GM18519 (cell line): ENCODE measurements around the gene GPD1L.
"Not testable (repeated sequence)": the region's sequence is repeated elsewhere in the genome, so short reads cannot be mapped to it uniquely, and the experiment has no call there.

Experiments used
- ATAC-seq: cut with Tn5 transposase; IDR thresholded peaks from one replicate; pipeline ENCODE4 v1.9.1; 2021; ENCODE audit warnings: mild to moderate bottlenecking, moderate library complexity; ENCODE audit not compliant: unreplicated experiment, low FRiP score

Gene GPD1L

DNA sequence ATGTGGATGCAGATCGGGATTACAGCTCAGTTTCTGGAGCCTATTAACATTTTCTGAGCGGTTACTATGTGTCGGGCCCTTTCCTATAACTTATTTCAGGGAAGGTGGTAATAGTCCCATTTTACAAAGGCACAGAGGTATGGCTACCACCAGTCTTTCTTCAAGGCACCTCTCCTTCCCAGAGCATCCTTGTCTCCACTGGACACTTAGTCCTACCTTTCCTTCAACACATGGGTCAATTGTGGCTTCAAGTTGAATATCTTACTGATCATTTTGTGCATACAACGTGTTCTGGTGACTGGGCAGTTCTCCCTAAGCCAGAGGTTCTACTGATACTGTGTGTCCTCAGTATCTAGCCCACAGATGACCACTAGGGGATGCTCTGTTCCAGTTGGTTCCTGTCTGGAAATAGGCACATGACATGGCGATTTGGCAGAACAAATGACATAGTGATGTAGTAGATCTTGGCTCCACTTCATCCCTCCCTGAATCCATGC lies 71.3 kb downstream of the GPD1L start:
- no peak for ATAC-seq

DNA sequence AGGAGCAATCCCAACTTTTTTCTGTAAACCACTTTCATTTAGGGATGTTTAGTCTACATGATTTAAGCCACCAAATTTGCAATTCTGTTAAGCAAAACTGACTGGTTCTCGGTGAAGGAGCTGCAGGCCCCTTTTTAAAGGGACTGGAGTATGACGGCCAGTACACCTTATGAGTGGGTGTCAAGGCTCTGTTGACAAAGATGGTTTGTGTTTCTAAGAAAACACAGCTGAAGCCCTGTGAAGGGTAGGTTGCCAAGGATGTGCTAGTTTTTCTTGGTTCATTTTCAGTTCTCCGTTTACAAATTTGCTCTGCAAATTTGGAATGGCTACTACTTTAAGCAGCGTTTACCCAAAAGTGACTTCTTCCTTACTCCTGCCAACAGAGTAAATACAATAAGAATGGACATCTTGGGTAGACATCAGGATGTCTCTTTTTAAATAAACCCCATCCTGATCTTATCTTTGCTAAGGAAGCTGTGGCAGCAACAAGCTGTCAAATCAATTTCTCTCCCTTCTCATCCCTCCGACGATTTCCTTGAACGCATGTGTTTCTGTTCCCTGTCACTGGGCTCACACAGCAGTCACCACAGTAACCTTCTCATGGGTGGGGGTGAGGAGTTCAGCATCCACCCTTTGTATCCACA lies 73.8 kb downstream of the GPD1L start:
- no peak for ATAC-seq

DNA sequence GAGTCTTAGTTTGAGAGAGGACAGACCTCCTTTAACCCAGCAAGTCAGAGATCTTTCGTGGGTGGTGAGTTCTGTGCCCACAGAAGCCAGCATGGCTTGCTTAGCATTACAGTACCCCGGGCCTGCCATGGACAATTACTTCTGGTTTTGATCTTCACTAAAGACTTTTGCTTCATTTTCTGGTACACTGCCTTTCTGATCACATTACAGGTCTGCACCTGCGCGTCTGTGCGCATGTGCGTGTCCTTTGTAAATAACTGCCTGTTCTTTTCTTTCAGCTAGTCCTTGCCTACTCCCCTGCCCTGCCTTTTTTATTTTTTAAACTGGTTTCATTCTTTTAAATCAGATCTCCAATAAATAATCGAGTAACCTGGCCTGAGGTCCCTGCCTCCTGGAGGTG lies 74.9 kb downstream of the GPD1L start:
- ATAC-seq, result no peak

DNA sequence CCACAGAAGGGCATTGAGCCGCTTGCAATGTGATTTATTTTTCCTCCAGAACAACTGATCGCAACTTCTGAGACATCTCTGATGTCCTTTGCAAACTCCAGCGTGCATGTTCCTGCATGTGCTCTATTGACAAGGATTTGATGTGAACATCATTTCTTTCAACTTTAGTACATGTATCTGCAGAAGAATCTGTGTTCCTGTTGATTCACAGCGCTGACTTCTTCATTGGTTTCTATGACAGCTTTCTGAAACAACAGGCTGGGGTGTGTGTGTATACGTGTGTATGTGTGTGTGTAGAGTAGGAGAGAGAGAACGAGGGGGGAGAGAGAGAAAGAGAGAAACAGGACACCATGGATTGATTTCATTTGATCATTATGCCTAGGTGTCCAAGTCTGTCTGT lies 75.4 kb downstream of the GPD1L start:
- ATAC-seq, result no peak

DNA sequence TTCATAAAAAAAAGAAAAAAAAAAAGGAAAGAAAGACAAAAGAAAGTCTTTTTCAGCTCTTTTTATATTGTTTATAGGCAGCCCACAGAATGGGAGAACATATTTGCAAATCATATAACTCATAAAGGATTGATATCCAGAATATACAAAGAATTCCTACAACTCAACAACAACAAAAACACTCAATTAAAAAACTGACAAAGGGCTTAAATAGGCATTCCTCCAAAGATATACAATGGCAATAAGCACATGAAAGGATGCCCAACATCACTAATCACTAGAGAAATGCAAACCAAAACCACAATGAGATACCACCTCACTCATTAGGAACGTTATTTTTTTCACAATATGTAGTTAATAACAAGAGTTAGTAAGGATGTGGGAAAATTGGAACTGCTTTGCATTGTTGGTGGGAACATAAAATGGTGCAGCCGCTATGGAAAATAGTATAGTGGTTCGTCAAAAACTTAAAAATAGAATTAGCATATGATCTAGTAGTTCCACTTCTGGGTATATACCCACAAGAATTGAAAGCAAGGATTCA lies 77.8 kb downstream of the GPD1L start:
- ATAC-seq, result no peak

DNA sequence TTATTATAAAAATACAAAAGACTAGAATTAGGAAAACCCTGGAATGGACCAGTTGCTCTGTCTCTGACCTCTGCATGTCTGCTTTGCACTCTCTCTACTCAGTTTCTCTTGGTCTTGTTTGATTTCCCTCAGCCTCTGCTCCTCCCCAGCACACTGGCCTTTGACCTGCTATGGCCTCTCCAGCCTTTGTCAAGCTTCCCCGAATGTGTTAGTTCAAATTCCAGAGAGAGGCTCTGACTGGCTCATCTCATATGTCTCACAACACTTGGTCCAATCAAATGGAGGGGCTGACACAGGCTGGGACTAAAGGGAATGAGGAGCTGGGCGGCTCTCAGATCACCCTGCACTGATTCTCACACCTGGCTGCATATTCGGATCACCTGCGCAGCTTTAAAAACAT lies 79.7 kb downstream of the GPD1L start:
- no peak for ATAC-seq

DNA sequence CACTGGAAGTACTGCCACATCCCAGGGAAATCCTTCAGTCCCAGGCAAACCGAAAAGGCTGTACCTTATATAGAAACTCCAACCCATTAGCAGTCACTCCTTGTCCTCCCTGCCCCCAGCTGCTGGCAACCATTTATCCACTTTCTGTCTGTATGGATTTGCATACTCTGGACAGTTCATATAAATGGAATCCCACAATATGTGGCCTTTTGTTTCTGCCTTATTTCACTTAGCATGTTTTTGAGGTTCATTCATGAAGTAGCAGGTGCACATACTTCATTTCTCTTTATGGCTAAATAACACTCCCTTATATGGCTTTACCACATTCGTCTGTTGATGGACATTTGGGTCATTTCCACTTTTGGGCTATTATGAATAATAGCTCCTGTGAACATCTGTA lies 80.5 kb downstream of the GPD1L start:
- ATAC-seq, result no peak

DNA sequence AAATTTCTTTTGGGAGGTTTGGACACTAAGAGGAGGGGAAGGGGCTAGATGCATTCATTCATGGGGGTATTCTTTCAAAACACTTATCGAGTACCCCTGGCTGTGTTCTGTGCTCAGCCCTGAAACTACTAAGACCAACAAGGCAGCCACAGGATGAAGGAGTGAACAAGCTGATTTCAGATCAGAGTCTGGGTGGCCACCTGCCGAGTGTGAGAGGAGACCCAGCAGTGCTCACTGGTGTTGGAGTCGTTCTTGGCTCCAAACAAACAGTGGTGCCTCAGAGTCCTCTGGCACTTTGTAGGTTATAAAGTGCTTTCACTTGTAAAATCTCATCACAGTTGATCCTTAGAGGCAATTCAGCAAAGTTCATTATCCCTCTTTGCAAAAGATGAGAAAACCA lies 83.3 kb downstream of the GPD1L start:
- no peak for ATAC-seq

DNA sequence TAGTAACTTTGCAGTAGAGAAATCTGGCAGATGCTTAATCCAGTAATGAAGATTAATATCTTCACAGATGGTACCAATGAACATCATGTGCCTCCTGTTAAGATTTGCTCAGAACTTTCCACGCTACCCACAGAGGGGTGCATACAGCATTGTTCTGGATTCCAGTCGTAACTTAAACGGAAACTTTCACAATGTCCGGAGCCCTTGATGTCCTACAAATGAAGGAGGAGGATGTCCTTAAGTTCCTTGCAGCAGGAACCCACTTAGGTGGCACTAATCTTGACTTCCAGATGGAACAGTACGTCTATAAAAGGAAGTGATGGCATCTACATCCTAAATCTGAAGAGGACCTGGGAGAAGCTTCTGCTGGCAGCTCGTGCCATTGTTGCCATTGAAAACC lies 84.1 kb downstream of the GPD1L start:
- ATAC-seq, result not testable (repeated sequence)

DNA sequence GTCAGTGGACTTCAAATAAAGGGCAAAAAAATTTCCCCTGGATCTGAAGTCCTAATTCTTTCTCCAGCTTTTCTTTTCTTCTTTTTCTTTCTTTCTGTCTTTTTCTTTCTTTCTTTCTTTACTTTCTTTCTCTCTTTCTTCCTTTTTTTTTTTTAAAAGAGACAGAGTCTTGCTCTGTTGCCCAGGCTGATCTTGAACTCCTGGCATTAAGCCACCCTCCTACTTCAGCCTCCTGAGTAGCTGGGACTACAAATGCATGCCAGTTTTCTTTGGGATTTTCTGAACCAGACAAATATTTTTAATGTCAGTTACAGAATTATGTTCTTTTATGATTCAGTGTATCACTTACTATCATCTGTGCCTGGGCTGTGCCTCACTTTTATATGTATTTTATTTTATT lies 86.7 kb downstream of the GPD1L start:
- ATAC-seq, result no peak

DNA sequence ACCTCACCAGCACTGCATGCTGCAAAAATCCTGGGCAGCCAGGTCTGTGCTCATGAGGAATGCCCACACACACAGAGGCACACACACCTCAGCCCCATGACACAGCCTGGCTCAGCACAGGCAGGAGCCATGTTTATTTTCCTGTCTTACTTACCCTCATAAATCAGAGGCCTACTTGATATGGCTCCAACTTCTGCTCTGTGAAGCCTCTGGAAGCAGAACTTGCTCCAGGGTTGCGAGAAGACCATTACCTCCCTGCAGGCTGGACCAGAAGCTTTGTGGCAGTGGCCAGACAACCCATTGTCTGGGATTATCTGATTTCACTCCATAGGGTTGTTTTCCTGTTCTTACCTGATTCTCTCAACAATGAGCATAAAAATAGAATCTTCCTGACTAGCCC lies 88.2 kb downstream of the GPD1L start:
- ATAC-seq, result no peak

DNA sequence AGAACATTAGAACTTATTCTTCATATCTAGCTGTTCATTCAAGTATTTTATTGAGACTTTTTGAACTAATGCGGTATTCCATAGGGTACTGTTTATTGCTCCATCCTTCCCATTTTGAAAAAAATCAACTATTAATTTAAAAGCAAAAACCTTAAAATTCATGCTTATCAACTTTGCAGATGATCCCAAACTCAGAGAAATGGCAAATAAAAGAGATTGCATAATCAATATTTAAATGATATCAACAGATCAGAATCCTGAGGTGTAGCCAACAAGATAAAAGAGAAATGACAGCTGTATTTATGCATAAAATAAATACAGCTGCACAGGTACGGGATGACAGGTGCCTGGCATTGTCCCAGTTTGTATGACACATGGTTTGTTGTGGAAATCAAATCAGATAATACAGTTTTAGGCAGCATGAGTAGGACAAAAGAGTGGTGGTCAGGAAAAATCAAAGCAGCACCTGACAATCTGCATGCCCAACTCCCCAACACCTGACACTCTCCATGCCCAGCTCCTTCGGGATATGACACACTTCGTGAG lies 89.6 kb downstream of the GPD1L start:
- ATAC-seq, result no peak

DNA sequence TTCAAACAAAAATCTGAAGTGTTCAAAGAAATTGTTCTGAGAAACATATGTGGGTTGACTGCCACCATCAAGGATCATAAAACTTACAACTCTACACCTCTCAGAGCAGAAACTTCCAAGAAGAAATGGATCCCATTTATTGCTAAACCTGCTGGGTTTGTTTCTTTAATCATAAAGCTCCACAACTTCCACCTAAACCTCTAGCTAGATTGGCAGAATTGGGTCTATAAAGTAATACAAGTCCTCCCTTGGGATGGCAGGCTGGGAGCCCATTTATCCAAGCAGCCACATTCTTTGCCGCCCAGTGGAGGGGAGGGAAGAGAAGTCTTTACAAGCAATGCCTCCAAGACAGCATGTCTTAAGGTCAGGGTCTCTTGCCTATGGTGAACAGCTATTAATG lies 91.6 kb downstream of the GPD1L start:
- ATAC-seq, result no peak

DNA sequence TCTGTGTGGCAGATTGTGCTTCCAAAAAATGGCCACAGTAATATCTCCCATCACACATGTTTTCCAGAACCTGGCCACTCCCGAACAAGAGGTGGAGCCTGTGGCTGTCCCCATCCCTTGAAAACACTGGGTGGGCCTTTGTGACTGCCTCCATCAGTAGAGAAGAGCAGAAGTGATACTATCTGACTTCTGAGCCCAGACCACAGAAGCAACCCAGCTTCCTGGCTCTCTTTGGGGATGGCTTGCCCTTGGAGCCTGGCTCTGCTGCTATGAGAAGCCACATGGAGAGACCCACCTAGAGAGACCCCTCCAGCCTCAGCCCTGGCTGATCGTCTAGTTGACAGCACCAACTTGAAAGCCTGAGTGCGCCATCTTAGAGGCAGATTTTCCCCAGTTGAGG lies 92.3 kb downstream of the GPD1L start:
- ATAC-seq, result no peak

DNA sequence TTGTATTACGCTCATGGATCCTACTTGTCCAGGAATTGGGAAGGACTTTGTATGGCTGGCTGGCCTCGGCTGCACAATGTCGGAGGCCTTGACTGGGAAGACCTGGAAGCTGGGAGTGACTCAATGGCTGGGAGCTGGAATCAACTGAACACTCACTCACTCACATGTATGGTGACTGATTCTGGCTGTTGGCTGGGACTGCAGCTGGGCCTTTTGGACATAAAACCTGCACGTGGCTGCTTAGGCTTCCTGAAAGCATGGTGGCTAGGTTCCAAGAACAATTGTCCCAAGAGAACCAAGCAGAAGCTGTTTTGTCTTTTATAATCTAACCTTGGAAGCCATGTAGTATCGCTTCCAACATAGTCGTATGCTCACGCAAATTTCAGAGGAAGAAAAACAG lies 94.1 kb downstream of the GPD1L start:
- ATAC-seq, result no peak

DNA sequence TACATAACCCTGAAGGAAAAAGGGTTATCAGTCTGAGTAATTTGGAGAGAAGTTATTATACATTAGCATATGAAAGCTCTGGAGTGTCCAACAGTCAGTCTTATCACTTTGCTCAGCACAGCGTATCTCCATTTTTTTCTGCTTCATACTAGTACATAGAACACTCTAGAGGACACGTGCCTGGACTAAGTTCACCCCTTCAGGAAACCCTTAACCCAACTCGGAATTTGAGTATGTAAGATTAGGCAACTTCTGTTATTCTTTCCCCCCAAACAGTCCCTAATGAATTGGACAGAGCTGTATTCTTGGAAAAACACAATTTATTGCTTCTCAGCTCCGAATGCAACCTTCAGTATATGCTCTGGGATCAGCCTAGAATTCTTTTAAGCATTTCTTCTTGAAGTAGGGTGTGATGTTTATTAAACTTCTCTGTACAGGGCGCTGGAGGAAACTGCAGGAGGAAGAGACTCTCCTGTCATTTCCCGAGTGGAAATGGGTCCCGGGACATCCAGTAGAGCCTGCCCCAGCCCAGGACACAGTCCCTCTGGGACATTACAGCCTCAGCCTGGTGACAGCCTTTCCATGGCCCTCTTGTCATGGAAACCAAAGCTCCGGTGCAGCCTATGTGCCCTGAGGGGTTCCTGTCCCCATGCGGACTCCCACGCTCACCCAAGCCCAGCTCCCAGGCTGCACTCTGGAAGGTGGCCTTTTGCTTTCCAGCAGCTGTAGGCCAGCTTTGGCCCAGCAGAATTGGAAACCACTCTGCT lies 94.8 kb downstream of the GPD1L start:
- no peak for ATAC-seq

DNA sequence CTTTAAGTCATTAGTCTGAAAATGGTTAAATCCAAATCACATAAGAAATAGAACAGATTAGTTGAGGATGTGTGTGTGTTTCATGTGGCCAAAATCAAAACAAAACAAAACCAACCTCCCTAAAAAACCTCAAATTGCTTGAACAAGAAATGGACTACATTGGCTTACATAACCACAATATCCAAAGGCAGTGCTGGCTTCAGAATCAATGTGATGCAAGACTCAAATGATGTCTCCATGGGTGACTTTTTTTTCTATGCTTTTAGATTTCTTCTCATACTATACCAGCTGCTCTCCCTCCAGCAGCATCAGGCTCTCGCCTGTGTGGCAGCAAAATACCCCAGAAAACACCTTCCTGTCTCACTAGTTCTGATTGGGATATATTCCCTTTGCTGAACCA lies 96.1 kb downstream of the GPD1L start:
- ATAC-seq, result no peak

DNA sequence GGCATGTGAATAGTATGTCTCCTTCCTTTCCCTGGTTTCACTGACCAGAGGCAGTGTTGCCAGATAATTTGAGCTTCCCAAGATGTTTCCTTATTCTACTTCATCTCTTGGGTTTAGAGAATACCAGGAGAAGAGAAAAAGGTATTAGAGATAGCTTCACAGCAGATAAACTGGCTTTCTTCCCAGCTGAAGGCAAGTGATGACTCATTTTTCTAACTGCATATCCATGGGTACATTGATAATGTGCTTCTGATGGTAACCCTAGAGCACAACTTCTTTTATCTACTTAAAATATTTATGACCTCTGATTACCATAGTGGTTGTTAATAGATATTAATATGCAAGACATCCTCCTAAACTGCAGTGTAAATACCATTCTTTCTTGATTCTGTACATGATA lies 97.4 kb downstream of the GPD1L start:
- ATAC-seq, result no peak

DNA sequence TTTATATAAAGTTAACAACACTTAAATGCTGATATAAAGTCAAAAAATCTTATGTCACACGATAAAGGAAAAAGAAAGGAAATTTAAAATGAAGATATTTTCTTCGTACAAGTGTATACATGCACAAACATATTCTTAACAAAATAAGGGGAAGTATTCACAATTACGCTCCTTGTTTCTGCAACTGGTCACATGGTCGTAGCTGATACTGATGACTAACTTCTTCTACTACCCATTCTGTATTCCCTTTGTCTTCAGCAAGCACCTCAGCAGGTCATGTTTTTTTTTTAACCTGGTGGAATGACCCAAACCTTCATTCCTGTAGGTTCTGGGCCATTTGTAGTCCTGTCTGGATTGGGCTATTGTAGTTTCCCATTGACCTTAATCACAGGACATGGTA lies 102.0 kb downstream of the GPD1L start:
- ATAC-seq, result no peak

DNA sequence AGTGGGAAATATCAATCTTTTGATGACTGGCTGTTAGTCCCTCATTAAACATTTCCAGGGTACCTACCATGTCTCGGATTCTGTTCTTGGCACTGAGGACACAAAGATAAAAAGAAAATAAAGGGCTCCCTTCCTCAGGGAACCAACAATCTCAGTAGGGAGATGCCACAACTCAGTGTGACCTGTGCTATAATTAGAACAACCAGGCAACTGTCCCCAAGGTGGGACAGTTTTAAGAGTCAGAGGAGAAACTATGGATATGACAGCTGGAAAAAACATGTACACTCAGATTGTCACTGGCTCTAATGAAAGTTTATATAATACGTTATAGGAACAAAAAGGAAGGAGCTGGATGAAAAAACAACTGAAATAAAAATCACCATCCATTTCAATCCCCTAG lies 108.8 kb downstream of the GPD1L start:
- no peak for ATAC-seq

DNA sequence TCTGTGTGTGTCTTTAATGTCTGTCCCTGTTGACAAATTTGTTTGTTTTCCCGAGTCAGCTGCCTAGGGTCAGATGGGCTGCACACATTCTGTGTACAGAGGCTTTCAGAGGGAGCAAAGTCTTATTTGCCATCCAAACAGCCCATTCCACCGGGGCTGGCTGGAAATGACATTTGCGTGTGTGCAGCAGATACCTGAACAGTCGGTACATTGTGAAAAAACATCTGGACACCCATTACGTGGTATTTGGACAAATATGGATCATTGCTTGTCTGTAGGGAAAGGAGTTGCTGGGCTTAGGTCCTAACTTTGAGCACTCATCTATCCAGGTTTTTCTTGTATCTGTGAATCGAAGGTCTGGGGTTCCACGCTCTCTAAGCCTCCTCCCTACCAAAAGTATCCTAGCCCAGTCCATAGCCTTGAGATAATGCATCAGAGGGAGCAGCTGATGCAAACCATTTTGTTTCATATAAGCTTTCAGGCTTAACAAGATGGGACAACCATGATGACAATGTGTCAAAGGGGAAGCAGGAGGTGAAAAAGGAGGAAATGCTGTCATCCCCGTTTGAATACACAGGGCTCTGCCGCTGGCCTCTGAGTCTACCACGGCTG lies 109.9 kb downstream of the GPD1L start:
- ATAC-seq, result no peak
